AG08396 (cell line): Measurements from ENCODE around the gene ARL1.
"Not testable (repeated sequence)": the region's sequence is repeated elsewhere in the genome, so short reads cannot be mapped to it uniquely, and the experiment has no call there.

Experiments used
- DNase-seq: peaks from one replicate; pipeline ENCODE4 v3.0.0; 2012; ENCODE audit warnings: low spot score, mixed read lengths

The ARL1 gene

DNA sequence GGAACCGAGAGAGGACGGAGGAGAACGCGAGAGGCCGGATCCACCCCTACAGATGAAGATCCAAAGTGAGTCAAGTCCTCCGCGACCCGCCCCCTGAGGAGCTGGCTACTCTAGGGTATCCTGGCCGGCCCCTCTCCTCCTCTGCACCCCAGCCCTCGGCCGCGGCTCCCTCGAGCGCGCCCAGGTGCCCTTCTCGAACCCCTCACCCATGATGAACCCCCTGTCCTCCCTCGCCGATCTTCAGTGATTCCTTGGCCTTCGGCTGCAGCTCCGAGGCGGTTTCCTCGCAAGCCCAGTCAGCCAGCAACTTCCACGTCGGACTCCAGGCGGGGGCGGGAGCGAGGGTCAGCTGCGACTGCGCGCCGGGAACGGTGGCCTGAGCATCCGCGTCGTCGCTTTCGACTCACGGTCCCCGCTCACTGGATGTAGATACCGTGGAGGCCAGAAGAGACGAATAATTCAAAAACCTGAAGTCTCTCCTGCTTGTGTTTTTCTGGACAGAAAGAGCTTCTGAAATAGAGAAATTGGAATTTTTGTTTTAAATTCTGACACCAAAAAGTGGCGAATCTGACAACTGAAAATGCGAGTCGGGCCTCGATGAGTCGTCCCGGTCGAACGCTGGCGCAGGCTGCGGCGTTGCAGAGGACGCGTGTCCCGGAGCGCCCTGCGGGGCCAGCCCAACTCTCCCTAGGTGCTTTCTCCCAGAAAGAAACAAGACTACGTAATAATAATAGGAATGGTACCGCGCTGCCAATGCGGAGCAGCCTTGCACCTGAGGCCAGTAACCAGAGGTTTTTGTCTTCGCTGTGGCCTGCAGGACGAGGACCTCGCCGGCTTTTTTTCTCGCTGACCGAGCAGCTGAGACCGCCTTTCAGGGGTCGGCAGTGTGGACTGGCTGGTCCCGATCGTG is at the start of gene ARL1:
Gene ARL1 (minus strand): TSS at position 337 of the 910 bp plus-strand sequence. CDS start 127 bp downstream, at position 210.
- peak; percentile 89 for DNase-seq

DNA sequence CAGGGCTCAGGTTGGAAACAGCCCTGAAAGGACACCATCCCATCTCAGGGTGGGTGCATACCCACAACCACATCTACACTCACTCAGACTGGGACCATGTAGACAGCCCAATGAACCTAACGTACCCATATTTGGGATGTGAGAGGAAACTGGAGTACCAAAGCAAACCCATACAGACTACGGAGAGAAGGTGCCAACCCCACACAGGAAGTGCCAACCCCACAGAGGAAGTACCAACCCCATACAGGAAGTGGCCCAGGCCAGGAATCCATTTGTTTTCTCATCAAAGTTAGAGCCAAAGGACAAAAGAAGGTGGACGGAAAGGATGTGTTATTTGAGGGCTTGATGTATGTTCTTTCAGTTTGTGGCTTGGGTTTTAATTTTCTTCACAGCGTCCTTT is 48.1 kb upstream of the ARL1 start:
- DNase-seq = no peak

DNA sequence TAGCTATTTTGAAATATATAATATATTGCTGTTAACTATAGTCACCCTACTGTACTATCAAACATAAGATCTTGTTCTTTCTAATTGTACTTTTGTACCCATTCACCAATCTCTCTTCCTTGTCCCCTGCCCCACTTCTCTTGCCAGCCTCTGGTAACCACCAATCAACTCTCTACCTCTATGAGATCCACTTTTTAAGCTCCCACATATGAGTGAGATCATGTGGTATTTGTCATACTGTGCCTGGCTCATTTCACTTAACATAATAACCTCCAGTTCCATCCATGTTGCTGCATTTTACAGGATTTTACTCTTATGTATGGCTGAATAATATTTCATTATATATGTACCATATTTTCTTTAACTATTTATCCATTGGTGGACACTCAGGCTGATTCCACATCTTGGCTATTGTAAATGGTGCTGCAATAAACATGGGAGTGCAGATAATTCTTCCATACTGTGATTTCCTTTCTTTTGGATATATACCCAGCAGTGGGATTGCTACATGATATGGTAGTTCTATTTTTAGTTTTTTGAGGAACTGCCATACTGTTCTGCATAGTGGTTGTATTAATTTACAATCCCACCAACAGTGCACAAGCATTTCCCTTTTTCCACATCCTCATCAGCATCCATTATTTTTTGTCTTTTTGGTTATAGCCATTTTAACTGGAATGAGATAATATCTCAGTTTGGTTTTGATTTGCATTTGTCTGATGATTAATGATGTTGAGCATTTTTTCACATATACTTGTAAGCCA is 34.1 kb upstream of the ARL1 start:
- no peak for DNase-seq

DNA sequence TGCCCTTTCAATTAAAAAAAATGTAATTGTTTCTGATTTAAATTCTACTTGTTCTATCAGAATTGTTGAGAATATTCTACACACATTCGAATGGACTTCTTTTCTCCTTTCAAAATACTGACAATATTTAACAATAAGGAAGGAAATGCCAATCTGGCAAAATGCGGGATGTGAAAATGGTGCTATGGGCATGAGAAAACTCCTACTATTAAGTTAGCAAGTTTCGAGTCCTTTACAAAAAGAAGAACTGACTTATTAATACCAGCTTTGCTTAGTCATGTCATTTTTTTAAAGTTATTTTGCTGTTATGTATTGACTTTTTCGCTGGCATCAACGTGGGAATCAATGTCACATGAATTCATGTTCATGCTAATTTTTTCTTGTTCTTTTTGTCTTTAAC is 31.7 kb upstream of the ARL1 start:
- DNase-seq = no peak

DNA sequence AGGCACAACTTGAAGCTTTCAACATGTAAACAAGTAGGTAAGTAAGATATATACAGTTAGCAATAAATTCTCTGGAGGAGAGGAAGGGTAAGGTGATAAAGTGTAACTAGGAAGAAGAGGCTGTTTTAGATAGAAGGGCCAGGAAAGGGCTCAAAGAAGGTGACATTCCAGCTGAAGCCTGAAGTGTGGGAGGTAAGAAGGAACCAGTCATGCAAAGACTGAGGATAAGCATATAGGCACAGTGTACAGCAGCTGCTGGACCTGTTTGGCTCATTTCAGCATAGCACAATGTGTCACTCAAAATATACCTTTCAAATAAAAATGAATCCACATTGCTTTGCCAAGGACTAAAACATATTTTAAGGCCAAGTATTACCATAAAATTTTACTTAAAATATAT is 28.6 kb upstream of the ARL1 start:
- no peak for DNase-seq

DNA sequence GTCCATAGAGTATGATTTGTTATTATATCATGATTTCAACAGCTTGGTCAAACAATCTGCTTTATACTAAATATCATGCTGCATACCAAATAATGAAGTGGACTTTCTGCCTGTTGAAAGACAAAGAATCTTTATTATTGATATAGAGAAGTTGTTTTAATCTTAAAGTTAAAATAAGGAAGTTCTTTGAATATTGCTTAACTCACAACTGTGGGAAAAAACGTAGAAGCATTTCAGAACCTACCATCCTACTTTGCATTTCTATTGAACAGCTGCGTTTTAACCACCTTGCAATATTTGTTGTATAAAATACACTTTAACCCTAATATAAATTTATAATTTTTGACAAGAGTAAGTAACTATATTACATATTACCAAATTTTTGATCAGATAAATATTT is 22.9 kb upstream of the ARL1 start:
- no peak for DNase-seq

DNA sequence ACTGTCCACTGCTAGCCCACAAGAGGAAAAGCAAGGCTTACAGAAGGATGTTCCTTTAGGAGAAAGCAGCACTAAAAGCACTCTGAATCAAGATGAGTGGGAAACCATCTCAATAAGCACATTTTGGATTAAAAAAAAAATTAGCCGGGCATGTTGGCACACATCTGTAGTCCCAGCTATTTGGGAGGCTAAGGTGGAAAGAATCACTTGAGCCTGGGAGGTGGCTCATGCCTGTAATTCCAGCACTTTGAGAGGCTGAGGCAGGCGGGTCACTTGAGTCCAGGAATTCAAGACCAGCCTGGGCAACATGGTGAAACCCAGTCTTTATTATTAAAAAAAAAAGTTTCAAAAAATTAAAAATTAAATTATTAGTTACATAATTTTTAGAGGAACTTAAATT is 17.0 kb upstream of the ARL1 start:
- no peak for DNase-seq

DNA sequence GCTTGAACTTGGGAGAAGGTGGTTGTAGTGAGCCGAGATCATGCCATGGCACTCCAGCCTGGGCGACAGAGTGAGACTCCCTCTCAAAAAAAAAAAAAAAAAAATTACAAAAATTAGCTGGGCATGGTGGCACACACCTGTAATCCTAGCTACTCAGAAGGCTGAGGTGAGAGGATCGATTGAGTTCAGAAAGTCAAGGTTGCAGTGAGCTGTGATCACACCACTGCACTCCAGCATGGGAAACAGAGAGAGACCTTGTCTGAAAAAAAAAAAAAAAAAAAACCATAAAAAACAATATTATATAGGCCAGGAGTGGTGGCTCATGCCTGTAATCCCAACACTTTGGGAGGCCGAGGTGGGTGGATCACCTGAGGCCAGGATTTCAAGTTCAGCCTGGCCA is 14.5 kb upstream of the ARL1 start:
- not testable (repeated sequence) for DNase-seq

DNA sequence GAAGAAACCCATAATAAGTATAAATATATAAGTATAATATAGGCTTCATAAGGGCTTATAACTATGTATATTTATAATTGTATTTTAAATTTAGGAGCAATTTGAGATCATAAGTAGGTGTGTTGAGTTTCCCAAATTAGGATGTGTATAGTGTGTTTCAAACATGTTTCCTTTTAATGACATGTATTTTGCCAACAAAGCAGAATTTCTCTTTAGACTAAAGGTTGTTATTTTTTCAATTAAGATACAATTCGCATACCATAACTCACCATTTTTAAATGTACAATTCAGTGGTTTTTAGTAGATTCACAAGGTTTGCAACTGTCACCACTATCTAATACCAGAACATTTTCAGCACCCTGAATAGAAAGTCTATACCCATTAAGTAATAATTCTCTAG is 7.7 kb upstream of the ARL1 start:
- no peak for DNase-seq

DNA sequence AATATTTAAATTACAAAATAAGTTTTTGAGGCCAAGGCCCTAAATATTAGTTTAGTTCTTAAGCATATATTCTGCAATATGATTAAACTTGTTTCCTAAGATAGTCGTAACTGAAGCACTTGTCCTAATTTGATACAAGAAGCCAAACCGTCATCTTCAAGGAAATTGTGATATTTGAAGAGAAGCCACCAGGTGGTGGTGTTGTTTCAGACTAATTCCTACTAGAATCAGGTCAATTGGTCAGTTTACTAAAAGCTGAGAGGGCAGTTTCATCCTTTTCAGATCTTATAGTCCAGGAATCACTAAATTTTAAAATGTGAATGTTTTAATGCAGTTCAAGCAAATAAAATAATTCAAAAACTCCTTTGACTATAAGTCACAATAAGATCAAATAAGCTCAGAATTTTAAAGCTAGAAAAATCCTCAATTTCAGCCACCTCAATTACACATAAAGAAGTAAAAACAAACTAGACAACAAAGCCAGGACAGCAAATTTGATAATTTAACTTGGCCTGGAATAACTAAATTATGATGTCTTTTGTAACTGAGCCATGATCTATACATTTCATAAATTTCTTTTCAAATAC is 7.1 kb upstream of the ARL1 start:
- DNase-seq = peak; percentile 46

DNA sequence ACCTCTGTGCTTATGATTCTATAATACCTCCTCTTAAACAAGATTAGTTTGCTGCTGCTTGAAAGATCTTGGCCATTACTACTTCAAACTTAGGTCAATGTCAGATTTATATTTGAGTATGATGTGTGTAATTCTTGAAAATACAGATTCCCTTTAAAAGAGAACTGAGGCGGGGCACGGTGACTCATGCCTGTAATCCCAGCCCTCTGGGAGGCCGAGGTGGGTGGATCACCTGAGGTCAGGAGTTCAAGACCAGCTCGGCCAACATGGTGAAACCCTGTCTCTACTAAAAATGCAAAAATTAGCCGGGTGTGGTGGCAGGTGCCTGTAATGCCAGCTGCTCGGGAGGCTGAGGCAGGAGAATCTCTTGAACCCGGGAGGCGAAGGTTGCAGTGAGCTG is 2.6 kb upstream of the ARL1 start:
- not testable (repeated sequence) for DNase-seq

DNA sequence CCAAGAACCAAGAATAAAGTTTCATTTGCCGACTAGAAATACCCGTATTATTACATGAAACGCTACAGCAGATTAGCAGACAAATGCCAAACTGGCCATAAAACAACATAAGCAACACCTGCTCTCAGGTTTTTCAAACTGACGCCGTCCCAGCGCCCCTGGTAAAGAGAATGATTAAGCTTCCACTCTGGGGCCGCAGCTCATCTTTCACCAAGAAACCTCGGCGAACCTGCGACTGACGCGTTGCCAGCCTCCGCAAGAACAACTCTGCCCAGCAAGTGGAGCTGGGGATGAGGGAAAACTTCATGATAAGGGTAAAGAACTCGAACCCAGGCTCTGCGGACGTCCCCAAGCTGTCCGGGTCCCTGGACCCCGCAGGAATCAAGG is 530 bp downstream of the ARL1 start:
- DNase-seq = no peak

DNA sequence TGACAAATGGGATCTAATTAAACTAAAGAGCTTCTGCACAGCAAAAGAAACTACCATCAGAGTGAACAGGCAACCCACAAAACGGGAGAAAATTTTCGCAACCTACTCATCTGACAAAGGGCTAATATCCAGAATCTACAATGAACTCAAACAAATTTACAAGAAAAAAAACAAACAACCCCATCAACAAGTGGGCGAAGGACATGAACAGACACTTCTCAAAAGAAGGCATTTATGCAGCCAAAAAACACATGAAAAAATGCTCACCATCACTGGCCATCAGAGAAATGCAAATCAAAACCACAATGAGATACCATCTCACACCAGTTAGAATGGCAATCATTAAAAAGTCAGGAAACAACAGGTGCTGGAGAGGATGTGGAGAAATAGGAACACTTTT is 16.4 kb downstream of the ARL1 start:
- DNase-seq = not testable (repeated sequence)

DNA sequence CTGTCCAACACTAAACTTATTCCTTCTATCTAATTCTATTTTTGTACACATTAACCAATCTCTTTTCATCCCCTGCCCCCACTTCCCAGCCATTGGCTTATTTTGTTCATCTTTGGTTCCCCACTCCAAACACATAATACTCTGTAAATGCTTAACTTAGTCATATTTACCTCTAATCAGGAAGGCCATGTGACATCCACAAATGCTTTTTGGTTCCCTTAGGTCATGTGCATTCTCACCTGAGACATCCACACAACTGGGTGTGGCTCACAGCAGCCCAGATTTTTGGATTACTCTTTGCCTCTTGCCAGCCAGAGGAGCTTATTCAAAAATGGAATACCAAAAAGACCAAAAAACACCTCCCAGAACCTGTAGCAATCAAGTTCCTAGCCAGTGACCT is 28.4 kb downstream of the ARL1 start:
- no peak for DNase-seq

DNA sequence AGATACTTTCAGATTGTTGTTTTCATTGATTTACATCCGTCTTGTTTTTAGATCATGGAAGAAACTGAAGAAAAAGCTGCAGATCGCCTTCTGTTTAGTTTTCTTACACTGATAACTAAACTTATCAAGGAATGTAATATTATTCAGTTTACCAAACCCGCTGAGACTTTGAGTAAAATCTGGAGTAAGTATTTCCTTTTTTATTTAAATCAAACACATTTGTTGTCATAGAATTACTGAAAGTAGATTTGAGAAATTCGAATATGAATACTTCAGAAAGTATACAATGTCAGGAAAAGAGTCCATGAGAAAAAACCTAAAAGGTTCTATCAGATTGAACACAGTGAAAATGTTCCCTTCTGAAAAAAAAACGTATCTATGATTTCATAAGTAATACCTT is 32.0 kb downstream of the ARL1 start:
- DNase-seq = no peak

DNA sequence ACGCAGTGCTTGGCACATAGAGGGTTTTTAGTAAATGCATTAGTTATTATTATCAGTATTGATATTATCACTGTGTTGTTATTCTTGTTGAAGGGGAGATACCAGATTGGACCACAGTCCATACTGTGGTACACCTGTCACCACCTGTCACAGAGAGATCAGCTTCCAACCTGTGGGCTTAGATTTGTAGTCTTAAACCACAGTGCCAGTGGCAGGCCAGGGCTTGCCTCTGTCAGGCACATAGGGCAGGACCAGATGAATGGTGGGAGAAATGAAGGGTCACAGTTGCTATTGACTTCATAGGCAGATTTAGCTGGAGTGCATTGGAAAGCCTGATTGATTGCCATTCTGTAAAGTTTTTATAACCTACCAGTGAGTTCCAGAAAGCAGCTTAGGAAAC is 35.1 kb downstream of the ARL1 start:
- DNase-seq = no peak

DNA sequence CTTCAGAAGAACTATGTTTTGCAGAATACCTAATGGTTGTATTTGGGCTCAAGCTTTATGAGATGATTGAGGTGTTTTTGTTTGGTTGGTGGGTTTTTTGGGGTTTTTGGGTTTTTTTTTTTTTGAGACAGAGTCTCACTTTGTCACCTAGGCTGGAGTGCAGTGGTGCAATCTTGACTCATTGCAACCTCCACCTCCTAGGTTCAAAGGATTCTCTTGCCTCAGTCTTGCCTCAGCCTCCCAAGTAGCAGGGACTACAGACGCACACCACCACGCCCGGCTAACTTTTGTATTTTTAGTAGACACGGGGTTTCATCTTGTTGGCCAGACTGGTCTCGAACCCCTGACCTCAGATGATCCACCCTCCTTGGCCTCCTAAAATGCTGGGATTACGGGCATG is 39.6 kb downstream of the ARL1 start:
- no peak for DNase-seq

DNA sequence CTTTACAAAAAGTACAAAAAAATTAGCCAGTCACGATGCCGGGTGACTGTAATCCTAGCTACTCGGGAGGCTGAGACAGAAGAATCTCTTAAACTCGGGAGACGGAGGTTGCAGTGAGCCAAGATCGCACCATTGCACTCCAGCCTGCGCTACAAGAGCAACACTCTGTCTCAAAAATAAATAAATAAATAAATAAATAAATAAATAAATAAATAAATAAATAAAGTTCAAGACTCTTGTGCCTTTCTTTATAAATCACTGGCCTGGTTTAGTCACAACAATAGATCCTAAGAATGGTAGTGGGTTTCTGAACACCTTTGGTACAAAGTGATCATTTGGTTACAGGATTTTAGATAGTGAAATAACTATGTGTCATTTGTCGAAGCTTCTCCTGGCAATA is 46.1 kb downstream of the ARL1 start:
- no peak for DNase-seq

DNA sequence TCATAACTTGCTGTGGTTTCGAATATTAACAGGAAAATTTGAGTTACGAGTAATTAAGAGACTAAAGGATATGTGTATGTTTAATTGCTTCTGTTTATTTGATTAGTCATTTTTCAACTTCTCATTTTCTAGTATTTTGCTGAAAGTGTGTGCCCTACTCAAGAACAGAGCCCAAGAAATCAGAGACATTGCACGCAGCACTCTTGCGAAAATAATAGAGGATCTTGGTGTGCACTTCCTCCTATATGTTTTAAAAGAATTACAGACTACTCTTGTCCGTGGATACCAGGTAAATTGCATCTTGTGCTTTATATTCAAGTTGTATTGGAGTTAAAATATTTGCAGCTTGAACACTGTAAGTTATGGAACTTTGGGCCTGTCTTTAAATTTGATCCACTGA is 50.8 kb downstream of the ARL1 start:
- DNase-seq = no peak

DNA sequence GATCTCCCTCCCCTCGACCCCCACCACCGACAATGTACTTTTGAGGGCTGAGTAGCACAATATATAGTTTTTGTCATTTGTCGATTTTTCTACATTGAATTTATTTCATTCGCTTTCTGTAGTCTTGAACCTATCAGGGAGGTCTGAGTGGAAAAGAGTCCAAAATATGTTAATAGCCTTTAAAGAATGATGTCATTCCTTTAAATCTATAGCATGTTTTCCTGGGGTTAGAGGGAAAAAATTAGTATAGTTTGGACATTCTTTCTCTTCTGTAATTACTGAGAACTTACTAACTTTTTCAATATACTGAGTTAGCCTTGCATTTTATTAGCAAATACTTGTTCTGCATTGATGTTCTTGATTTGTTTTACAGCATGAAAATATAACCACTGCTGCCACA is 55.9 kb downstream of the ARL1 start:
- no peak for DNase-seq

DNA sequence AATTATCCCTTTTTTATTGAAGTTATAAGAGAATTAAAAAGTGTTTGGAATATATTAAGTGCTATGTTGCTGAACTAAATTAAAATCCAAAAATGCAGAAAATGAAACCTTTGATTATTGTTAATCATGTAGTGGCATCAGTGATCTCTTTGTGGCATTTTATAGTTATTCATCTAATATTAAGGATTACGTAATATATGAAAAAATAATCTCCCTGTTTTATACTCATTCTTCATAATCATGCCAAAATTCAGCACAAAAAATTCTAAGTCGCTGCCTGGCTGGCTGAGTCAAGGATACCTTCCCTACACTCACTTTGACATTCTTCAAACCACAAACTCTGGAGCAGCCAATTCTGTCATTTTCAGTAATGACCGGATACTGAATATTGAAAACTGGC is 63.7 kb downstream of the ARL1 start:
- no peak for DNase-seq
